Nephron progenitor cell (in vitro differentiated cells): ENCODE data around the gene YBX1.

Experiments
- DNase-seq: peaks from one replicate; pipeline ENCODE4 v3.0.0; 2021
- H3K27ac Mint-ChIP-seq: 2 replicates; pipeline ENCODE4 v1.8.0; 2021; ENCODE audit warnings: mild to moderate bottlenecking, moderate library complexity, mixed read lengths
- H3K27me3 Mint-ChIP-seq: 2 replicates; pipeline ENCODE4 v1.8.0; 2021; ENCODE audit warnings: mild to moderate bottlenecking, low read depth, mixed read lengths; ENCODE audit not compliant: poor library complexity
- H3K36me3 Mint-ChIP-seq: 2 replicates; pipeline ENCODE4 v1.8.0; 2021; ENCODE audit warnings: low read depth, mixed read lengths
- H3K4me1 Mint-ChIP-seq: 2 replicates; pipeline ENCODE4 v1.8.0; 2021; ENCODE audit warnings: mixed read lengths
- H3K4me3 Mint-ChIP-seq: 2 replicates; pipeline ENCODE4 v1.8.0; 2021; ENCODE audit warnings: mild to moderate bottlenecking, moderate library complexity, mixed read lengths
- H3K9me3 Mint-ChIP-seq: 2 replicates; pipeline ENCODE4 v1.8.0; 2021; ENCODE audit warnings: mild to moderate bottlenecking, moderate library complexity, mixed read lengths
- CTCF ChIP-seq: fragments of 200-600 bp; sonication (generic); IDR thresholded peaks from 2 replicates; pipeline ENCODE4 v1.5.0; 2021; ENCODE audit warnings: antibody characterized with exemption

The YBX1 gene

GRCh38 chr1:42730002-42730401 lies 47.8 kb downstream of the YBX1 start:
- Mint-ChIP-seq H3K4me1 (peaks cover 11% of the 10 kb centered on the region), H3K36me3 (no peaks in the 10 kb centered on the region), H3K27ac (no peak overlapping the region), H3K9me3 (no peaks in the 10 kb centered on the region), H3K4me3 (no peak overlapping the region), H3K27me3 (peaks cover 2% of the 10 kb centered on the region)
- no peak for TF ChIP-seq CTCF
- no peak for DNase-seq

GRCh38 chr1:42730988-42731387 lies 48.8 kb downstream of the YBX1 start:
- Mint-ChIP-seq H3K4me3 (no peak overlapping the region), H3K27ac (no peak overlapping the region), H3K36me3 (no peaks in the 10 kb centered on the region), H3K9me3 (no peaks in the 10 kb centered on the region), H3K4me1 (peaks cover 12% of the 10 kb centered on the region), H3K27me3 (peaks cover 2% of the 10 kb centered on the region)
- no peak for DNase-seq
- TF ChIP-seq CTCF: no peak

- no peak for TF ChIP-seq CTCF
- DNase-seq: no peak
- H3K4me3 Mint-ChIP-seq: no peak overlapping the region
- peaks cover 14% of the 10 kb centered on the region for H3K4me1 Mint-ChIP-seq
- H3K27me3 Mint-ChIP-seq: peaks cover 2% of the 10 kb centered on the region
- H3K36me3 Mint-ChIP-seq: no peaks in the 10 kb centered on the region
- H3K9me3 Mint-ChIP-seq: no peaks in the 10 kb centered on the region
- no peak overlapping the region for H3K27ac Mint-ChIP-seq
Observed at GRCh38 chr1:42731585-42731984, 49.4 kb downstream of the YBX1 start.

- Mint-ChIP-seq H3K4me3 (no peak overlapping the region), H3K9me3 (no peaks in the 10 kb centered on the region), H3K4me1 (peaks cover 20% of the 10 kb centered on the region), H3K27me3 (peaks cover 2% of the 10 kb centered on the region), H3K27ac (peak overlapping the region; percentile 35), H3K36me3 (no peaks in the 10 kb centered on the region)
- no peak for TF ChIP-seq CTCF
- no peak for DNase-seq
Observed at GRCh38 chr1:42732126-42732680, 50.0 kb downstream of the YBX1 start.

GRCh38 chr1:42733415-42734200 lies 51.4 kb downstream of the YBX1 start:
- DNase-seq: no peak
- Mint-ChIP-seq H3K27ac (peak overlapping the region; percentile 41), H3K4me3 (no peak overlapping the region), H3K4me1 (peaks cover 22% of the 10 kb centered on the region), H3K9me3 (no peaks in the 10 kb centered on the region), H3K27me3 (peaks cover 2% of the 10 kb centered on the region), H3K36me3 (no peaks in the 10 kb centered on the region)
- no peak for TF ChIP-seq CTCF
